ENCODE results near the gene GPR4.
A peak's percentile ranks its signal among the peaks of the same experiment; 100 is the strongest.

The GPR4 gene

GRCh38 chr19:45591004-45591637, 10.9 kb downstream of the GPR4 start:
- no peaks in the 10 kb centered on the region for H3K9me2 ChIP-seq (ENCODE audit: low read depth, low read length)
- no peaks in the 10 kb centered on the region for H3K36me3 ChIP-seq (ENCODE audit: insufficient read depth, low read length)
- H3K9ac ChIP-seq (ENCODE audit: low read length): no peak overlapping the region
- H3K9me3 ChIP-seq (ENCODE audit: low read length): no peaks in the 10 kb centered on the region
- H3K27me3 ChIP-seq (ENCODE audit: insufficient read depth, low read length): no peaks in the 10 kb centered on the region
- no peak overlapping the region for H2AFZ ChIP-seq (ENCODE audit: low read length)
- TF ChIP-seq CTCF (IDR thresholded peaks at IDR 0.05; ENCODE audit: low read length): peak; percentile 45; the same call in 1 of the 2 replicates
- no peak for TF ChIP-seq EZH2 (IDR thresholded peaks at IDR 0.05; ENCODE audit: borderline replicate concordance, low read length)
- H3K27ac ChIP-seq (ENCODE audit: low read depth, low read length, poor library complexity, severe bottlenecking): no peak overlapping the region
- H3K4me3 ChIP-seq (ENCODE audit: low read depth, low read length, poor library complexity, severe bottlenecking): no peak overlapping the region
- no peak overlapping the region for H3K4me2 ChIP-seq (ENCODE audit: low read length)
- no peaks in the 10 kb centered on the region for H3F3A ChIP-seq (ENCODE audit: insufficient read depth, low read length)
- H4K20me1 ChIP-seq (ENCODE audit: insufficient read depth, low read length): no peaks in the 10 kb centered on the region
- H3K4me1 ChIP-seq (ENCODE audit: insufficient read depth, low read length, severe bottlenecking): no peaks in the 10 kb centered on the region
- H3K79me2 ChIP-seq (ENCODE audit: insufficient read depth, low read length): no peaks in the 10 kb centered on the region

GRCh38 chr19:45590300-45591003, 11.6 kb downstream of the GPR4 start:
- Histone ChIP-seq H3K27ac (ENCODE audit: low read depth, low read length, poor library complexity, severe bottlenecking) (no peak overlapping the region), H3K9me3 (ENCODE audit: low read length) (no peaks in the 10 kb centered on the region), H3K27me3 (ENCODE audit: insufficient read depth, low read length) (no peaks in the 10 kb centered on the region), H3K79me2 (ENCODE audit: insufficient read depth, low read length) (no peaks in the 10 kb centered on the region), H3K36me3 (ENCODE audit: insufficient read depth, low read length) (no peaks in the 10 kb centered on the region), H3K9ac (ENCODE audit: low read length) (no peak overlapping the region), H4K20me1 (ENCODE audit: insufficient read depth, low read length) (no peaks in the 10 kb centered on the region), H3K4me3 (ENCODE audit: low read depth, low read length, poor library complexity, severe bottlenecking) (no peak overlapping the region), H3K9me2 (ENCODE audit: low read depth, low read length) (no peaks in the 10 kb centered on the region), H3F3A (ENCODE audit: insufficient read depth, low read length) (no peaks in the 10 kb centered on the region), H3K4me1 (ENCODE audit: insufficient read depth, low read length, severe bottlenecking) (peaks cover under 1% of the 10 kb centered on the region), H2AFZ (ENCODE audit: low read length) (no peak overlapping the region), H3K4me2 (ENCODE audit: low read length) (no peak overlapping the region)
- TF ChIP-seq CTCF (IDR thresholded peaks at IDR 0.05; ENCODE audit: low read length) (no peak), EZH2 (IDR thresholded peaks at IDR 0.05; ENCODE audit: borderline replicate concordance, low read length) (no peak)

GRCh38 chr19:45589768-45590167, 12.2 kb downstream of the GPR4 start:
- H3K9ac ChIP-seq (ENCODE audit: low read length): no peak overlapping the region
- no peaks in the 10 kb centered on the region for H3K9me2 ChIP-seq (ENCODE audit: low read depth, low read length)
- no peaks in the 10 kb centered on the region for H3K36me3 ChIP-seq (ENCODE audit: insufficient read depth, low read length)
- H2AFZ ChIP-seq (ENCODE audit: low read length): no peak overlapping the region
- H4K20me1 ChIP-seq (ENCODE audit: insufficient read depth, low read length): no peaks in the 10 kb centered on the region
- no peaks in the 10 kb centered on the region for H3F3A ChIP-seq (ENCODE audit: insufficient read depth, low read length)
- no peak overlapping the region for H3K4me2 ChIP-seq (ENCODE audit: low read length)
- TF ChIP-seq CTCF (IDR thresholded peaks at IDR 0.05; ENCODE audit: low read length) (no peak), EZH2 (IDR thresholded peaks at IDR 0.05; ENCODE audit: borderline replicate concordance, low read length) (no peak)
- H3K9me3 ChIP-seq (ENCODE audit: low read length): no peaks in the 10 kb centered on the region
- H3K27ac ChIP-seq (ENCODE audit: low read depth, low read length, poor library complexity, severe bottlenecking): no peak overlapping the region
- H3K27me3 ChIP-seq (ENCODE audit: insufficient read depth, low read length): no peaks in the 10 kb centered on the region
- no peaks in the 10 kb centered on the region for H3K79me2 ChIP-seq (ENCODE audit: insufficient read depth, low read length)
- H3K4me1 ChIP-seq (ENCODE audit: insufficient read depth, low read length, severe bottlenecking): peaks cover 6% of the 10 kb centered on the region
- no peak overlapping the region for H3K4me3 ChIP-seq (ENCODE audit: low read depth, low read length, poor library complexity, severe bottlenecking)

All from OCI-LY1 (cell line).